Measurements from ENCODE around the gene GRAMD1C. TPM values are rescaled to one million over a fixed set of nuclear protein-coding genes. Genes with fewer than 3 reads are reported as not detected.

The GRAMD1C gene
- total RNA-seq, 6 experiments from 2014 or later = 5.6 to 7.0 (median 6.3) TPM

Other genes with a start within 250 kb of the GRAMD1C start
- 10 to 100 TPM in 4 of 6 experiments, 1 to 10 TPM in 2; 8.5 to 10.7 (median 10.5) TPM for gene USF3, start 142.1 kb upstream of the GRAMD1C start, total RNA-seq (2021; fragmentation: NEBNext Ultra II Directional; extraction: Animal tissue kit (Norgen Biotek cat#: 25700))
- gene NAA50, start 92.5 kb upstream of the GRAMD1C start, total RNA-seq (2021; fragmentation: NEBNext Ultra II Directional; extraction: Animal tissue kit (Norgen Biotek cat#: 25700)) = 100 to 1,000 TPM; 146 to 178 (median 171) TPM
- 100 to 1,000 TPM in 4 of 6 experiments, 10 to 100 TPM in 2; 99.4 to 110 (median 101) TPM for gene ATP6V1A, start 91.8 kb upstream of the GRAMD1C start, total RNA-seq (2021; fragmentation: NEBNext Ultra II Directional; extraction: Animal tissue kit (Norgen Biotek cat#: 25700))
- 1 to 10 TPM; 4.6 to 7.5 (median 6.4) TPM for gene ZDHHC23, start 109.2 kb downstream of the GRAMD1C start, total RNA-seq (2021; fragmentation: NEBNext Ultra II Directional; extraction: Animal tissue kit (Norgen Biotek cat#: 25700))
- gene CCDC191, start 217.7 kb downstream of the GRAMD1C start, total RNA-seq (2021; fragmentation: NEBNext Ultra II Directional; extraction: Animal tissue kit (Norgen Biotek cat#: 25700)) = 1 to 10 TPM in 4 of 6 experiments, under 1 TPM in 2; 0.83 to 1.5 (median 1.2) TPM
- gene QTRT2, start 217.9 kb downstream of the GRAMD1C start, total RNA-seq (2021; fragmentation: NEBNext Ultra II Directional; extraction: Animal tissue kit (Norgen Biotek cat#: 25700)) = 10 to 100 TPM; 18.1 to 23.2 (median 22.0) TPM

Data from HFFc6 (cell line).